Fibroblast of upper back skin (primary cell): ENCODE data around the gene FUT7.
"Not testable (repeated sequence)": the region's sequence is repeated elsewhere in the genome, so short reads cannot be mapped to it uniquely, and the experiment has no call there.

Experiments
- DNase-seq: peaks from one replicate; pipeline ENCODE4 v3.0.0-alpha.2; 2013

The FUT7 gene

GRCh38 chr9:137066096-137066861, 34.4 kb upstream of the FUT7 start:
- no peak for DNase-seq

DNA sequence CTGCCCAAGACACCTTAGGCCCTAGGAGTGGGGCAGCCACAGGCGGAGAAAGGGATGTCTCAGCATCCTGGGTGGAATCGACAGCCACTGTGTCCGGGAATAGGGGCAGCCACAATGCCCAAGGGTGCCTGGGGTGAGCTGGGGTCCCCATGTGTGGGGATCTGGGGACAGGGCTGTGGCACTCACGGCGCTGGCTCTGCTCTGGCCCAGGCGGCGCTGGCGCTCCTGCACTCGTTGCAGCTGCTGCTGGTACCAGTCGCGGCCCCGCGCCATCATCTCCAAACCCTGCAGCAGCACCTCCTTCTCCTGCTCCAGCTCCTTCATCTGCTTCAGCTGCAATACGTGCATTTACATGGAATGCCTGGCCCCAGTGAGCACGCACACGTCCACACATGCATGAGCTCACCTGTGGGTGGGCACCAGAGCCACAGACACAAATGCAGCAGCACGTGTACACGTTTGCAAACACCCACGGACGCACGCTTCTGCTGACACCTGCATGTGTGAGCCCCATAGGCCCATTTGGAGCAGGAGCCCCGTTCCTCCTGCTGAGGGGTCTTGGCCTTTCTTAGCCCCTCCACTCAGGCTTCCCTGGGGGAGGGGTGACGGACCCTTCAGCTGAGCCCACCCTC, 33.6 kb upstream of the FUT7 start:
- no peak for DNase-seq

- DNase-seq: no peak
Observed at GRCh38 chr9:137064880-137065164, 32.9 kb upstream of the FUT7 start.

- no peak for DNase-seq
Observed at GRCh38 chr9:137064027-137064879, 32.4 kb upstream of the FUT7 start.

- no peak for DNase-seq
Observed at GRCh38 chr9:137063311-137064026, 31.6 kb upstream of the FUT7 start.

GRCh38 chr9:137062798-137063197, 30.9 kb upstream of the FUT7 start:
- not testable (repeated sequence) for DNase-seq

GRCh38 chr9:137062384-137062783, 30.5 kb upstream of the FUT7 start:
- DNase-seq: no peak

GRCh38 chr9:137058521-137059234, 26.8 kb upstream of the FUT7 start:
- DNase-seq: no peak

DNA sequence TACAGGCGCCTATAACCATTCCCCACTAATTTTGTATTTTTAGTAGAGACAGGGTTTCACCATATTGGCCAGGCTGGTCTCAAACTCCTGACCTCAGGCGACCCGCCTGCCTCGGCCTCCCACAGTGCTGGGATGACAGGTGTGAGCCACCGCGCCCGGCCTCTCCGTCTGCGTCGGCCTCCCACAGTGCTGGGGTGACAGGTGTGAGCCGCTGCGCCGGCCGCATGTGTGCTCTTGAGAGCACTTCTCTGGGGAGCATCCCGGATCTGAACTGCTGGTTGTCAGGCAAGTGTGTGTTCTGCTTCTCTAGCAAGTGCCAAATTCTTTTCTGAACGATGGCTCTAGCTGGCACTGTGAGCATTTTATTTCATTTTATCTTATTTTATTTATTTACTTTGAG, 25.7 kb upstream of the FUT7 start:
- no peak for DNase-seq

DNA sequence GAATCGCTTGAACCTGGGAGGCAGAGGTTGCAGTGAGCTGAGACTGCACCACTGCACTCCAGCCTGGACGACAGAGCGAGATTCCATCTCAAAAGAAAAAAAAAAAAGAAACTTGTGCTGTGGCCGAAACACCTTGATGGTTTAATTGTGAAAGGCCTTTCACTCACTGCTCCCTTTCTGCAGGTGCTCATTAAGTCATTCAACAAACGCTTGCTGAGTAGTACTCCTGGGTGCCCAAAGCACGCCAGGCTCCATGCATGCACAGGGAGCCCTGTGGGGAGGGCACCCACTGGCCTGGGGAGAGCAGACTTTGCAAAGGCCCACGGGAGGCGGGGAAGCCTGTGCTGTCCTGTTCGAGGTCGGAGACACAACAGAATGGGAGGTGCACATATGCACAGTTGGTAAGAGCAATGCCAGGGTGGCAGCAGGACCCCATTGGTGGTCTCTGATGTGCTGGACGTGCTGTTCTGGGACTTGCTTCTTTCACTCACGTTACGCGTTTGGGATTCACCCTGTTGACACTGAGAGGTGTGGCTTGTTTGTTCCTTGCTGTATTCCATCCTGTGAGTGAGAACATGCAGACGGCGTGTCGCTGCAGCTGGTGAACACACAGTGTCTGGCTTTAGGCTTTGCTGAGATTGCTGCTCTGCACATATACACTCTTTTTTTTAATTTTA, 25.0 kb upstream of the FUT7 start:
- no peak for DNase-seq

DNA sequence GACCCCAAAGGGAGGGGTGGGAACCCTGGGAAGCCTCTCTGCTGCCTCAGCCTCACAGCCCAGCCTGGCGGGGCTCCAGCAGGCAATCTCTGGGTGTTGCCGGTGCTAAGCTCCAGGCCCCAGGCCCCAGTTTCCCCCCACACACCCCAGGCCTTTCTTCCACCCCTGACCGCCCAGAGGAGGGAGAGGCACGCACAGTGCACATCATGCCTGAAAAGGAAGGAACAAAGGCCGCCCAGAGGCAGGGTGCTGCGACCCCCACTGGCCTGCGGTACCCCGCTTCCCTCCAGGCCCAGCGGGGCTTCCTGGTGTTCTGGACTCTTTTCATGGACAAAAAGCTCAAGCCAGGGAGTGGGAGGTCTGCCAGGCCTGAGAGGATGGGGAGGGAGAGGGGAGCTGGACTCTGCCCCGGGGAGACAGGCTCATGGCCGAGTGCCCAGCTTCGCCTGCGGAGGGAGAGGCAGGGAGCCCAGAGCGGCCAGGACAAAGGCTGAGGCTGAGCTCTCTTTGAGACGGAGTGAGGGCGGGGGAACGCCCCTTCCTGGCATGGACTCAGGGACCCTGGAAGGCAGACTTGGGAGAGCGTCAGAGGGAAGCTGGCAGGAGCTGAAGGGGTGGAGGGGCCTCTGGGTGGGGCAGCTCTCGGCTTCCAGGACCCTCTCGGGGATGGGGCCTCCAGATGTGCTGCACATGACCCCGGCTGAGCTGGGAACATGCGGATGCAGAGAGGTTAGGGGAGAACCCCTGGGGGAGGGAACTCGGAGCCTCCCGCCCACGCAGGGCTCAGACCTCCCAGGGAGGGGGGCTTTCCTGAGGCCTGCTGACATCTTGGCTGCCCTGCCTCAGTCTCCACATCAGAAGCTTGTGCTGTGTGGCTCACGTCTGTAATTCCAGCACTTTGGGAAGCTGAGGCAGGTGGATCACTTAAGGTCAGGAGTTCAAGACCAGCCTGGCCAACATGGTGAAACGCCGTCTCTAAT, 23.8 kb upstream of the FUT7 start:
- peak; percentile 70 for DNase-seq

- DNase-seq: no peak
Observed at GRCh38 chr9:137054932-137055384, 23.1 kb upstream of the FUT7 start.

DNA sequence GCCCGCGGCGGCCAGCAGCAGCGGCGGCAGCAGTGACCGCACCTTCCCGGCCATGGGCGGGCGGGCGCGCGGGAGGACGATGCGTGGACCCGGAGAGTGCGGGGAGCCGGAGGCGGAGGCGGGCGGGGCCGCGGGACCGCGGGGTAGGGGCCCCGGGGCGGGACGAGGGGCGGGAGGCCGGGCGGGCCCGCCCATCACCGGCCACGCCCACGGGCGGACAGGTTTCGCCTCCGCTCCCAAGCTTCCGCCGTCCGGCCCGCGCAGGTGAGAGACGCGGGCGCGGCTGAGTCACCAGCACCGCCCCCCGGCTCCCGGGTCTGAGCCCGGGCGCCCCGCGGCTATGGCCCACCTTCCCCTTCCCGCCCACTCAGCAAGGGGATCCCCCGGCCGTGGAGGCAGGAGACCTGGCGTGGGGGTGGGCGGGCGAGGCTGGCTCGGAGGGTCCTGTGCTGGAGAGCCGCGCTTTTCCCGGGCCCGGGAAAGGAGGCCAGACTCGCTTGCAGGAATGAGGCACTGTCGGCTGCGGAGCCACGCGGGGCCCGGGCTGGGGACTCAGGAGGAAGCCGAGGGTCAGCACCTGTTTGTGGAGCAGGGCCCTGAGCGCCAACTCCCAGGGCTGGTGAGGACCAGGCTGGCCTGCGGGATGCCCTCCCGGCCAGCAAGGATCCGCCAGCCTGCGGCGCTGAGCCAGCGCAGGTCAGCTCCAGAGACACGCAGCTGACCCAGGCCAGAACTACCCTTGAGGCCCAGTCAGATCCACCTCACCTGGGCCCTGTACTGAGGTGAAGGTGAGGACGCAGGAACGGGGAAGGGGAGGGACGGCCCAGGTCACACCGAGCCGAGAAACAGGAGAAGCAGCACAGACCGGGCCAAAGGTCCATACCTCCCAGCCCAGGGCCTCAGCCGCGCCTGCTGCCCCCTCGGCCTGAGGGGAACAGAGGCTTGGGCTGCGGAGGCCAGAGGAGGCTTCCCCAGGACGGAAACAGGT, 22.4 kb upstream of the FUT7 start, which contains the start of gene ENTPD2:
Gene ENTPD2, minus strand, starts transcription at position 118 of the 988 bp plus-strand sequence. Its CDS starts 64 bp downstream, at position 54.
- DNase-seq: no peak

- no peak for DNase-seq
Observed at GRCh38 chr9:137052998-137053943, 21.4 kb upstream of the FUT7 start.

DNA sequence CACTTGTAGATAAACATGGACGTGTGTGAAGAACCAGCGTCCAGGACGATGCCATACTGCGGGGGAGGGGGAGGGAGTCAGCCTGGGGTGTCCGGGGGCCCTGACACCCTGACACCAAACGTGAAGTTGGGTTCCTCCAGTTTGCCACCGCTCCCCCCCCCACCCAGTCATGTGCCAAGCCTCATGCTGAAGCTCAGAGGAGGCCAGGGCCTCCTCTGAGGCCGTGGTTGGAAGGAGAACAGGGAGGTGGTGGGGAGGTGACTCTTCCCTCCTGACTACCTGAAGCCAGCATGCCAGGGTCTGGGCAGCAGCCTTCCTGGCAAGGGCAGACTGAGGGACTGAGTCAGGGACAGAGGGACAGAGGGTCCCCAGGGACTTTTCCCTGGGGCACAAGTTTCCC, 20.4 kb upstream of the FUT7 start:
- DNase-seq: no peak

DNA sequence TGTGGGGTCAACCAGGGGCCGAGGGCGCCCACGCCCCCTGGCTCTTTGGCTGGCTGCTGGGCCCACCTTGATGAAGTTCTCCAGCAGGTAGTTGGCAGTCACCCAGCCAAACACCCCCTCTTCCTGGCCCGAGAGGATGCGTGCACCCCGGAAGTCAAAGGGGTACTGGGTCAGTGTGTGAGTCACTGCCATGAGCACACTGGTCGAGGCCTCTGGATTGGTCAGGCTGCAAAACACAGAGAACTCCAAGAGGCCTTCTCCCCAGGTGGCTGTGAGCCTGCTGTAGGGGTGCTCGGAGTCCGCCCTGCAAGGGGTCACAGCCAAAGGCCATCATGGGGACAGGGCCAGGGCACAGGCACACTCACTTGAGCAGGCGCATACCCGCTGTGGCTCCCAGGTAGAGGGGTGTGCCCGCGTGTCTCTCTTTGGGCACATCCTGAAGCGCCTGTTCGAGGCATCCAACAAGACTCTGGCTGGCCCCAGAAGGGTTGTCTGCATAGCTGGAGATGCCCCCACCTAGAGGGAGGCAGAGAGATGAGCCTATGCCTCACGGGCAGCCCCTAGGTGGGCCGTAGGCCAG, 19.3 kb upstream of the FUT7 start:
- no peak for DNase-seq

DNA sequence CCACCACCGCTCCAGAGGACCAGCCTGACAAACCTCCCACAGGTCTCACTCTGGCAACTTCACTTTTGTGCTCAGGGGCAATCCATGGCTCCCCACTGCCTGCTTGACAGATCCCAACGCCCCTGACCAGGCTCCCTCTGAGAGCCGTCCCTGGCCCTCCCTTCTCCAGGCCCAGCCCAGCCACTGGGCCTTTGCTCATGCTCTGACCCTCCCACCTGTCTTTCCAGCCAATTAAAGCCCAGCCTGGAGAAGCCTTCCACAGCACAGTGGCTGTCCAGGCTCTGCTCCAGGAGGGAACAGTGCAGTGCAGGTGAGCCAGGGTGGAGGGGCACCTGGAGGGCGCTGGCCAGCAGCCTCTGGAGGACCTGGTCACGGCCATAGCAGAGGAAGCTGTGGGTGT, 18.7 kb upstream of the FUT7 start:
- DNase-seq: no peak
